Calu3 (cell line): ENCODE measurements around the gene RSRP1. TPM values are rescaled to one million over a fixed set of nuclear protein-coding genes. Genes with fewer than 3 reads are reported as not detected.

Source experiments
- BruUV-seq: library from RNA; stranded (reverse); fragments of 400-500 nt; replicated peaks from 2 replicates; lab custom pipeline; 2021; lab: Mats Ljungman, UMichigan
- CTCF ChIA-PET: fragments of 300-600 bp; sonication (Branson Sonifier 250); formaldehyde crosslinking; loops from one replicate; lab custom pipeline; 2022; ENCODE audit warnings: antibody characterized with exemption; lab: Charles Lee
- DNase-seq: peaks from one replicate; pipeline ENCODE4 v3.0.0; 2022
- H3K27ac Mint-ChIP-seq: one replicate; pipeline ENCODE4 v1.8.0; 2022; ENCODE audit warnings: mixed read lengths; ENCODE audit not compliant: unreplicated experiment
- H3K27me3 Mint-ChIP-seq: one replicate; pipeline ENCODE4 v1.8.0; 2022; ENCODE audit warnings: mixed read lengths; ENCODE audit not compliant: unreplicated experiment
- H3K36me3 Mint-ChIP-seq: one replicate; pipeline ENCODE4 v1.8.0; 2022; ENCODE audit warnings: mild to moderate bottlenecking, moderate library complexity, mixed read lengths; ENCODE audit not compliant: insufficient read depth, unreplicated experiment
- H3K4me1 Mint-ChIP-seq: one replicate; pipeline ENCODE4 v1.8.0; 2022; ENCODE audit warnings: mild to moderate bottlenecking, low read depth, mixed read lengths; ENCODE audit not compliant: unreplicated experiment
- H3K4me3 Mint-ChIP-seq: one replicate; pipeline ENCODE4 v1.8.0; 2022; ENCODE audit warnings: mild to moderate bottlenecking, low read depth, moderate library complexity, mixed read lengths; ENCODE audit not compliant: unreplicated experiment
- H3K9me3 Mint-ChIP-seq: one replicate; pipeline ENCODE4 v1.8.0; 2022; ENCODE audit warnings: low read depth, mixed read lengths; ENCODE audit not compliant: unreplicated experiment
- CTCF ChIP-seq: fragments of 200-600 bp; IDR thresholded peaks from one replicate; pipeline ENCODE4 v1.8.0; 2022; ENCODE audit warnings: antibody characterized with exemption; ENCODE audit not compliant: unreplicated experiment
- intact Hi-C: fragments of 100-400 bp; cut with micrococcal nuclease; formaldehyde crosslinking; loops from one replicate; pipeline ENCODE4 v1.10.0; 2022; ENCODE audit not compliant: unreplicated experiment
- total RNA-seq: library from RNA; stranded (reverse); gene quantifications from 2 replicates; pipeline ENCODE4 v1.2.3, GENCODE V29; 2022

RSRP1 gene
- total RNA-seq, 1 experiment from 2014 or later = 56.9 TPM

GRCh38 chr1:25253911-25254310 is 6.7 kb upstream of the RSRP1 start:
- intact Hi-C loops = no loop called here
- no peaks in the 10 kb centered on the region for H3K36me3 Mint-ChIP-seq
- TF ChIP-seq CTCF = no peak
- H3K27me3 Mint-ChIP-seq = no peaks in the 10 kb centered on the region
- H3K27ac Mint-ChIP-seq = no peak overlapping the region
- no TSS peak for BruUV-seq
- no peak overlapping the region for H3K4me3 Mint-ChIP-seq
- CTCF ChIA-PET = no interaction called here
- DNase-seq = no peak
- H3K9me3 Mint-ChIP-seq = no peaks in the 10 kb centered on the region
- H3K4me1 Mint-ChIP-seq = no peaks in the 10 kb centered on the region

GRCh38 chr1:25247829-25248754 is 838 bp upstream of the RSRP1 start:
- CTCF ChIA-PET = interaction anchor here (1.0 kb wide), 1 partner anchor 10 kb away, joined by 3 read pairs; no protein-coding TSS in a partner anchor
- TF ChIP-seq CTCF = no peak
- DNase-seq = no peak
- H3K4me1 Mint-ChIP-seq = no peaks in the 10 kb centered on the region
- H3K27me3 Mint-ChIP-seq = no peaks in the 10 kb centered on the region
- intact Hi-C loops = no loop called here
- peak overlapping the region; percentile 94 for H3K27ac Mint-ChIP-seq
- BruUV-seq = no TSS peak
- no peaks in the 10 kb centered on the region for H3K9me3 Mint-ChIP-seq
- H3K36me3 Mint-ChIP-seq = peaks cover 44% of the 10 kb centered on the region
- H3K4me3 Mint-ChIP-seq = peak overlapping the region; percentile 88

- no peaks in the 10 kb centered on the region for H3K9me3 Mint-ChIP-seq
- H3K27me3 Mint-ChIP-seq = no peaks in the 10 kb centered on the region
- intact Hi-C loops = no loop called here
- DNase-seq = no peak
- H3K36me3 Mint-ChIP-seq = peaks cover 52% of the 10 kb centered on the region
- peak overlapping the region; percentile 88 for H3K4me3 Mint-ChIP-seq
- H3K4me1 Mint-ChIP-seq = no peaks in the 10 kb centered on the region
- no TSS peak for BruUV-seq
- CTCF ChIA-PET = no interaction called here
- TF ChIP-seq CTCF = no peak
- peak overlapping the region; percentile 94 for H3K27ac Mint-ChIP-seq
Observed at GRCh38 chr1:25246600-25247023, 642 bp downstream of the RSRP1 start.

- Mint-ChIP-seq H3K9me3 (no peaks in the 10 kb centered on the region), H3K27ac (peak overlapping the region; percentile 39), H3K4me3 (peak overlapping the region; percentile 88), H3K4me1 (no peaks in the 10 kb centered on the region), H3K27me3 (no peaks in the 10 kb centered on the region), H3K36me3 (peaks cover 56% of the 10 kb centered on the region)
- TF ChIP-seq CTCF = no peak
- intact Hi-C loops = no loop called here
- CTCF ChIA-PET = no interaction called here
- DNase-seq = peak; percentile 11
- BruUV-seq = no TSS peak
Observed at GRCh38 chr1:25245809-25246599, 1.2 kb downstream of the RSRP1 start.
